ENCODE results near the gene ABHD17A.
A peak's percentile ranks its signal among the peaks of the same experiment; 100 is the strongest.
"Not testable (repeated sequence)": the region's sequence is repeated elsewhere in the genome, so short reads cannot be mapped to it uniquely, and the experiment has no call there.

Gene ABHD17A

GRCh38 chr19:1881393-1882088 lies 3.8 kb downstream of the ABHD17A start:
- DNase-seq (ENCODE audit: low read depth) = not testable (repeated sequence)

GRCh38 chr19:1880611-1881392 lies 4.5 kb downstream of the ABHD17A start:
- no peak for DNase-seq (ENCODE audit: low read depth)

GRCh38 chr19:1879982-1880381 lies 5.3 kb downstream of the ABHD17A start:
- not testable (repeated sequence) for DNase-seq (ENCODE audit: low read depth)

DNA sequence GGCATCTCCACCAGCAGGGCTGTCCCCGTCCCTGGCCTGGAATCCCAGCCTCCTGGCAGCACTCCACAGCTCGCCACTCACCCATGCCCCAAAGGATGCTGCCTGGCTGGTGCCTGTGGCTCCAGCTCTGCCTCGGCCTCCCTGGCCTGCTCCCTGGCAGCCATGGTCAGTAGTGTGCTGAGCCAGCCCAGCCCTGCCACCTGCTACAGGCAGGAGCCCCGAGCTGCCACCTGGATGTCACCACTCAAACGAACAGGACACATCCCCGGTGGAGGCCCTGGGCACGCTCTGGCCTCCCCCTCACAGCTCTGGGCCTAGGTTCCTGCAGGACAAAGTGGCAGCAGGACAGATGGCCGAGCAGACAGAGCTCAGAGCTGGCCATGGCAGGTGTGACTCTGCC lies 6.7 kb downstream of the ABHD17A start:
- DNase-seq (ENCODE audit: low read depth) = not testable (repeated sequence)

DNA sequence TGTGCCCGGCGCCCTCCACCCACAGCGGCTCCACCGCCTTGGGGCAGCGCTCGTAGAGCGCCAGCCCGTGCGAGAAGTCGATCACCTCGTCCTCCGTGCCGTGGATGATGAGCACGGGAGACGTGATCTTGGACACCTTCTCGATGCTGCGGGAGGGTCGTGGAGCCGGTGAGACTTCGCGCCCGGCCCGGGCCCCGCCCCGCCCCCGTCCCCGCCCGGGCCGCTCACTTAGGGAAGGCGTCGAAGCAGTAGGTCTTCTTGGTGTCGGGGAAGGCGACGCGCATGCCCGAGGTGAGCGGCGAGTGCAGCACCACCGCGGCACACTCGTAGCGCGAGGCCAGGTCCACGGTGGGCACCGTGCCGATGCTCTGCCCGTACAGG lies 8.0 kb downstream of the ABHD17A start:
- DNase-seq (ENCODE audit: low read depth) = not testable (repeated sequence)

DNA sequence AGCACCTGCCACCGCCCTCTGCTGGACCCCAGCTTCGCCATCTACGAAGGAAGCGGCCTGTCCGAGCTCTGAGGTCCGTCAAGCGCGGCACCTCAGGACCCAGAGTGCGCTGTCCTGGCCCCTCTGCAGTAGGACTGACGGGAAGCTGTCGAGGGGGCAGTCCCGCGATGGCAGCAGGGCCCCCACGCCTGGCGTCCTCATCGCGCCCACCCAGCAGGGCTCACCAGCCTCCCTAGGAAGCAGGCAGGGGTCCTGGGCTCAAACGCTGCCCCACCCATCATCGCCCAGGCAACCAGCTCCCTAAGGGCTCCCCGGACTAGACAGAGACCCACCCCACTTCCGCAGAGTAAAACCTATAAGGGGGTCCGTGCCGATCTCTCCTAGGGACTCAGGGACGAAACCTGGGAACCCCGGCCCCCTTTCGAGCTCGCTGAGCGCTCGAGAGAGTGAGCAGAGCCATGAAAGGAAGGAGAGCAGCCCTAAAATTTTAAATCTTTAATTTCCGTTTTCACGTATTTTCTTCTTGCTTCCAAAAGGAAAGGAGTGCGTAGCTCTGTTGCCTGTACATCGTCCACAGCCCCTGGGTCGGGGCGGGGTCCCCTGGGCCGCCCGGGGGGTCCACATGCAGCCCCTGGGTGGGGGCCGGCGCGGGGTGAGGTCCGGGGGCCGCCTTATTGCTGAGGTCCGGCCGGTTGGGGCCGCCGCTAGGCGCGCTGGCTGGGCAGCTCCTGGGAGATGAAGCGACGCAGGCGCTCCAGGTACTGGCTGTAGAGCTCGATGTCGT lies 8.6 kb downstream of the ABHD17A start:
- DNase-seq (ENCODE audit: low read depth) = not testable (repeated sequence)

DNA sequence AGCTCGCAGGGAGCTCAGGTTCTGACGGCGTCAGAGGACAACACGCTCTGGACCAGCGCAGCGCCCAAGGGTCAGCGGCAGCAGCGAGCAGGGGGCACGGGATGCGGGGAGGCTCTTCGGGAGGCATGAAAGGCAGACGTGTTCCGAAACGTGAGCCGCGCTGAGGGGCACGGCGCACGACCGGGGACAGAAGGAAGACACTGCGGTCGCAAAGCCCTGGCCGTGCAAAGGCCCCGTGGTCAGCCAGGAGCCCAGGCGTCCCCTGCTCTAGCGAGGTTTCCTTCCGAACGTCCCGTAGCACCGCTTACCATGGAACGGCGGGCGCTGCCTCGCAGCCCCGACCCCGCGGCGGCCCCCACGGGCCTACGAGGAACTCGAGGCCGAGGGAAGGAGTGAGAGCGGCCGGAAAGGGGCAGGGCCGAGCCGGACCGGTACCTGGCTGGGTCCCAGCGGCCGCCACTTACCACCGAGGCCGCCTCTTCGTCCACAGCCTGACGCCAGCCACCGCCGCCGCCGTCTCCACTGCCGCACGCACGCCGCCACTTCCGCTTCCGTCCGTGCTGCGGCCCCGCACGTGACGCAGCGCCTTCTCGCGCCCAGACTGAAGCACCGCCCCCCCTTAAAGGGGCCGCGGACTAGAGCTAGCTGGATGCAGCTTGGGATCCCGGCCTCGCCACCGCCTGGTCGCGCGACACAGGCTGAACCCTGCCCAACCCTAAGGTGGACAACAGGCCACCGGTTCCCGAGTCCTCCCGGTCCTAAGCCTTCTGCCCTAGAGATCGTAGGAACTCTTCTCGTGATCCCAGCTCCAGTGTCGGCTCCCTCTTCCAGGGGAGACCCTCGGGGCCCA lies 9.4 kb downstream of the ABHD17A start:
- DNase-seq (ENCODE audit: low read depth) = peak; percentile 82

- DNase-seq (ENCODE audit: low read depth) = not testable (repeated sequence)
These were observed 10.0 kb downstream of the ABHD17A start for GRCh38 chr19:1875265-1875645.

- no peak for DNase-seq (ENCODE audit: low read depth)
These were observed 10.6 kb downstream of the ABHD17A start for GRCh38 chr19:1874554-1875185.

DNA sequence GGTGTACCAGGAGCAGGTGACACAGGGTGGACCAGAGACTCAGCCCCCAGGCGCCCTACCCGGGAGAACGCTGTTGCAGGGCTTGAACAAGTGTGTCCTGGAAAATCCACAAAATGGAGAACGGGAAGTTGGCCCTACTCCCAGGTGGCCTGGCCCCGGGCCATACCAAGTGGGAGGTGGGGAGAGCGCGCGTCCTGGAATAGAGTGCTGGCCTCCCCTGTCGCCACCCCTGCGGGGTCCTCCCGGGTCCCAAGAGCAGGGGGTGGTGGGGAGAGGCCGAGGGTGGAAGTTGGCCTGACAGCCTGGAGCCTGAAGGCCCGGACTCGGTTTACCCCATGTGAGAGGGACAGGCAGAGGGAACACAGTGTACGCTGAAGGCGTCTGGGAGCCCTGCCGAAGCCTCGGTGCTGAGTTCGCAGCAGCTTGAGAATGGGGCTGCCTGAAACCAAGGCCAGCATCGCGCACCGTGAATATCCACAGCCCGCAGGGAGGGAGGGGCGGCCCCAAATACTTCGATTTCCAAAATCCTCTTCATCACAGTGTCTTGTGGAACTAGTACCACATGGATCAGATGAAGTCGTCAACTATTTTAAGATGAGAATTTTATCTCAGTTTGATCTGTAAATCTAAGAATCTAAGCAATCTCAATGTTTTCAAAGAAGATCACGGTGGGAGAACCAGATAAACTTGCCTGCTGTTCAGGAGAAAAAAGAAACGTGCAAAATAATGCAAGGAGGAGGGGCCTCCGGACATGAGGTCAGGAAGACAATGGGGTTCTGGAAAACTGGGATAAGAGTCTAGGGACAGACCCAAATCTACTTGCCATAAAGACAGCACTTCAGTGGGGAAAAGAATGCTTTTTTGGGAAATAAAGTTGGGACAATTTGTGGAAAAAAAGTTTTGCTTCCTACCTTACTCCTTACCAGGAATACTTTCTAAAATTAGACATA lies 11.5 kb downstream of the ABHD17A start:
- no peak for DNase-seq (ENCODE audit: low read depth)

- DNase-seq (ENCODE audit: low read depth) = no peak
These were observed 12.3 kb downstream of the ABHD17A start for GRCh38 chr19:1872807-1873523.

GRCh38 chr19:1871630-1872029 lies 13.7 kb downstream of the ABHD17A start:
- DNase-seq (ENCODE audit: low read depth) = no peak

- no peak for DNase-seq (ENCODE audit: low read depth)
These were observed 14.1 kb downstream of the ABHD17A start for GRCh38 chr19:1871140-1871597.

GRCh38 chr19:1868971-1869370 lies 16.3 kb downstream of the ABHD17A start:
- no peak for DNase-seq (ENCODE audit: low read depth)

GRCh38 chr19:1867349-1867724 lies 18.0 kb downstream of the ABHD17A start:
- DNase-seq (ENCODE audit: low read depth) = no peak

- no peak for DNase-seq (ENCODE audit: low read depth)
These were observed 18.5 kb downstream of the ABHD17A start for GRCh38 chr19:1866693-1867348.

- no peak for DNase-seq (ENCODE audit: low read depth)
These were observed 19.9 kb downstream of the ABHD17A start for GRCh38 chr19:1865172-1866010.
